ENCODE measurements around the gene RNF214.

- TF ChIP-seq CTCF (conservative IDR thresholded peaks at IDR 0.05; ENCODE audit: low read depth, low read length) (no peak), EZH2 (IDR thresholded peaks at IDR 0.05; ENCODE audit: low read length, unreplicated experiment) (no peak)
Measured at GRCh38 chr11:117271208-117271607, 38.7 kb downstream of the RNF214 start.

Measured in PC-3 (cell line).